NCI-H69 (cell line): ENCODE measurements around the gene PLCL2.

Experiments used
- DNase-seq: peaks from one replicate; lab custom pipeline; 2025; lab: John Stamatoyannopoulos, UW

The PLCL2 gene

DNA sequence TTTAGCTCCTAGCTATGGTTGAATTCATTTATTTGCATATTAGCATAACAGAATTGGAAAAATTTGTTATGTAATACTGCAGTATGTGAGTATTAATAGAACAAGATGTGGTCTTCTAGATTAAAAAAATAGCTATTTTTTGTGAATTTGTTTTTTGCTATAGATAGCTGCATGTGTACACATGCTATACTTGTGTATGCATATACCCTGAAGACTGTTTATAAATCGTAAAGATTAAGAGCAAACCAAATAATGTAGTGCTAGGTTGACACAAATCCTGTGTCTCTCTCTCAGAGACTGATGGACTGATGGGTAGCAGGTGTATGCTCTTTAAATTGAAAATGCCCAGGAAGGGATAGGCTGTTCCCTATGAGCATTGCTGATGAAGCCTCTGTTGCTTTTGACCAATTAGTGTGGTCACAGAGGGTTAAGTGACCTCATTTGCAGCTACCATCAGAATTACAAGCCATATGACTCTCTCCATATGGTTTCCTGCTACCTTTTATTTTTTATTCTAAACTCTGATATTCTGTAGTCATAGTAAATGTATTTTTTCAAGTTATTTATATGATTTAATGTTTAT is 9.0 kb downstream of the PLCL2 start:
- peak; percentile 52 for DNase-seq

DNA sequence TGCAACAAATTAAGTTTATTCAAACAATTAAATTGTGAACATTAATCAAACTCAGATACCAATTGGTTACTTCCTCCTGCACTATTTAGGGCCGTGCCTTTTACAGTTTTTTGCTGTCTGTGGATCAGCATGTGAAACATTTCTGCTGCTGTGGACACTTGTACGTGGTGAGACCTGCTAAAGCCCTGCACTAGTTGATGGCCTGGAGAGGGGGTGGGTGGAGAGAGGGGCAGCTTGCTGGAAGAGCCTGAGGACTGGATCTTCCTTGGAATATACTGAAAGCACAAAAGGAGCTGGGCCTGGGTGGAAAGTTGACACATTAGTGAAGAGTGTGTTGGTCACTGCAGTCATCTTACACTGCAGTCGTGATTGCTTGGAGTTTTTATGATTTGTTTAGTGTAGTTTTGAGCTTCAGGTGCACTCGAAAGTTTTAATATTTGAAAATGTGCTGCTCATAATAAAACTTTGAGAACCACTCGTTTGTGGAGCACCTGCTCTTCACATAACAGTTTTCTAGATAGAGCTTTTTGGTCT is 11.4 kb downstream of the PLCL2 start:
- DNase-seq, result no peak

- DNase-seq, result no peak
Measured at GRCh38 chr3:16896820-16897219, 12.1 kb downstream of the PLCL2 start.

DNA sequence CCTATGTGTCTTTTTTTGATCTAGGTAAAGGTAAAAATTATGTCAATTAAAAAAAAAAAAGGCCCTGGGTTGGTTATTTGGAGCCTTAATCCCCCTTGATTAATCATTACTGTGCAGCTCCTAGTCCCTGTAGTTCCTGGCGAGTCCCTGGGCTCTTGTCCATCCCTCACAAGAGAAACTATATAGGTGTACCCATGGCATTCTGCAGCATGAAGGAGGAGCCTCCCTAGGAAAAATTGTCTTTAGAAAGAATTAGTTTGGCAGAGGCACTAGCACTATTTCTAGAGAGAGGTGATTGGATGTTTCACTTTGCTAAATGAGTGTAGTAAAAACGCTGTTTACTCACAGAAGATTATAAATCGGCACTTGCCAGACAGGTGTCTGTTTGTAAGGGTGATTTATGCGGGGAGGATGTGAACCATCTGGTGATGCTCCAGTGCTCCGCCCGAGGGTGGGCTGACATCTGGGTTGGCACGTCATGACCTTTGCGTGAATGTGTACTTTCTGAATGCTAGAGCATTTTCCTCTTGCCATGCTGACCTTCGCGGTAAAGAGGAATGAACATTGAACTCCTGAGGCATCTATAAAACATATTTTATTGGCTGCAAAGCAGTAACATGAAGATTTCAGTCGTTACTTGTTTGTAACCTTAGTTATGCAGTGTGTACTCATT is 12.6 kb downstream of the PLCL2 start:
- peak; percentile 75 for DNase-seq

- no peak for DNase-seq
Measured at GRCh38 chr3:16898595-16899395, 14.0 kb downstream of the PLCL2 start.

DNA sequence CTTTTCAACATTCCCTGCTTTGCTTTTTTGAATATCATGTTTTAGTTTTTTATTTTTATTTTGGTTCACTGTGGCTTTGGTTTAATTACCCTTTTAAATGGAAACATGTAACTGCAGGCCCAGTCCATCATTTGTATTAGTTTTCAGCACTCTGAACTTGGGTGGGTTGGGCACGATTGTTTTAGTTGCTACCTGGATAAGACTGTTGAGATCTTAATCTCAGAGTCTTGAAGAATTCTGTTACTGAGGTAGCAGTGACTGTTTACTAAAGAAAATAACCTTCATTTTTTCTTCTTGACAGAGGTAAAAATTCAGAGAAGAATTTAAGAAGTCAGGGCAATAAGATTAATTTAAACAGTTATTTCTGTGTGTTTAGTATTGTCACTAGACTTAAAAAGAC is 15.2 kb downstream of the PLCL2 start:
- DNase-seq, result no peak

DNA sequence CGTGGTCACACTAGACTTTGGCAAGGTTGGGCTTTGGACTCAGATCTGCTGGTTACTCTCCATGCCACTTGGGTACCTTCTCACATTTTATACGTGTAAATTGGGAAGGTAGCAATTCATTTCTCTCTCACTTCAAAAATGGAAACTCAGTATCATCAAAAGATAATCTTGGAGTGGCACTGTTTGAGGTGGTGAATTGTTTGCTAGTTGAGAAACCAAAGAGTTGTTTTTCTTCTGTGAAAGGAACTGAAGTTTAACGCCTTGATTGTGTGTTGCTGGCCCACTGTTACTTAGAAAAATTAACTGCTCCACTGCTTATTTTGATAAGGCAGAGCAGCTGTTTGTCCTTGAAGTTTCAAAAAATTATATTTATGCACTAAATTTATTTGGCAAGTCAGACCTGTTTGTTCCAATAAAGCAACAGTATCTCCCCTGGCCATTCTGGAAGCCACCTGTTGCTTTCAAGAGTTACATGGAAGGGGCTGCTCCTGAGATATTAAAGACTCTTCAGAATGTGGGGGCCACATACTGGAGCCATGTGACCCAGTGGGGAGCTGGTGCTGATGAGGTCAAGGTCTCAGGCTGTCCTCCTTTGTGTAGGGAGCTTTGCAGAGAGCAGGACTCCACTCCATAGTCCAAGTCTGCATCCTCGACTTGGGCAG is 16.2 kb downstream of the PLCL2 start:
- DNase-seq, result no peak

DNA sequence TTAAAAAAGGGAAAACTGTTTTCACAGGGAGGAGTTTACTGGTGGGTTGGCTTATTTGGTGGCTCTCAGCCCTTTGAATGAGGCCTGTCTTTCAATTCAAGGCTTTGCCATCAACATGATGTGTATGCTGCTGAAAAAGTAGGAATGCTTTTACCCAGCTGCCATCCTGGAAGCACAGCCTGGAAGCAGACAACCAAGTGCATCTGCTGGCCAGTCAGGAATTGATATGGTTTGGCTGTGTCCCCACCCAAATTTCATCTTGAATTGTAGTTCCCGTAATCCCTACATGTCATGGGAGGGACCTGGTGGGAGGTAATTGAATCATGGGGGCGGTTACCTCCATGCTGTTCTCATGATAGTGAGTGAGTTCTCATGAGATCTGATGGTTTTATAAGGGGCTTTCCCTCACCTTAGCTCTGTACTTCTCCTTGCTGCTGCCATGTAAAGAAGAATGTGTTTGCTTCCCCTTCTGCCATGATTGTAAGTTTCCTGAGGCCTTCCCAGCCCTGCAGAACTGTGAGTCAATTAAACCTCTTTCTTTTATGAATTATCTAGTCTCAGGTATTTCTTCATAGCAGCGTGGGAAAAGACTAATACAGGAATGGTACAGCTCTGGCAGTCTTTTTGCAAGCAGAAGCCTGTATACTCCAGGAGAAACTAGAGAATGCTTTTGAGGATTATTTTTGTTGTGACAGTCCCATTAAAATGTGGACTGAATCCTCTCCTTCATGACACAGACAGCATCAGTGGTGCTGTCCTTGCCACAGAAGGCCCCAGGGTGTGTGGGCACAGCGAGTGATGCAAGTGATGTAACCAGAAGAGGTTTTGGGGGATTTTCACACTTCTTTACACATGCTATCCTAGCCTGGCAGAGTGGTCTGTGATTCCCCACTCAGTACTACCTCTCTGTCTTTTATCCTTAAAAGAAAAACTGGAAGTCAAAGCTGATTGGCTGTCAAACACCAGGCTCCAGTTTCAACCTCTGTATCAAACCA is 20.0 kb downstream of the PLCL2 start:
- no peak for DNase-seq

GRCh38 chr3:16905704-16906103 is 20.9 kb downstream of the PLCL2 start:
- peak; percentile 18 for DNase-seq

GRCh38 chr3:16906682-16907081 is 21.9 kb downstream of the PLCL2 start:
- peak; percentile 52 for DNase-seq

GRCh38 chr3:16907243-16907642 is 22.5 kb downstream of the PLCL2 start:
- peak; percentile 8 for DNase-seq

DNA sequence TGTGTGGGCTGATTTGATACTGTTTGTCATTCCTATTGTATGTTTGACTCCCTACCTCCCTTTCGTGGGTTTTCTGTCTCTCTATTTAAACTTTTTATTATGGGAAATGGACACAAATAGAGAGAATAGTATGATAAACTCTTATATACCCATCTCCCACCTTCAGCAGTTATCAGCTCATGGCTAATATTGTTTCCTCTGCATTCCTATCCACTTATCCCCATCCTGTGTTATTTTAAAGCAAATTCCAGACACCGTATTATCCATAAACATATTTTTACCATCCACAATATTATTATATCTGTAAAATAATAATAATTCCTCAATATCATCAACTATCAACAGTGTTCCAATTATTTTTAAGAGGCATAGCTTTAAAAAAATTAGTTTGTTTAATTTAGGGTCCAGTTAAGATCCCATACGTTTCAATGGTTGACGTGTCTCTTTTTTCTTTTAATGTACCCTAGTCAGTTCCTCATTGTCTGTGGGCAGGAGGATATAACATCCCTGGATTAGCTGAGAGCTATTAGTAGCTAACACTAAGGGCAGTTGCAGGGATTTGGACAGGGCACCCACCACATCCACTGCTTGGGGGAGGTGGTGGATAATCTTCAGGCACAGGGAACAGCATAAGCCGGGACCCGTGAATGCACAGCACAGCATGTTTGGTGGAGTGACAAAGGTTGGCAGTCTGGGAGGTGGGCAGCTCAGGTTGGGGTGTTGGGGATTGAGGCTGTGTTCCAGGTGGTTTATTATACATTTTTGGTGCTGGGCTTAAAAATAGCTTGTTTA is 23.5 kb downstream of the PLCL2 start:
- no peak for DNase-seq

- DNase-seq, result no peak
Measured at GRCh38 chr3:16908896-16909295, 24.1 kb downstream of the PLCL2 start.

GRCh38 chr3:16909802-16910201 is 25.0 kb downstream of the PLCL2 start:
- no peak for DNase-seq

GRCh38 chr3:16910207-16910606 is 25.5 kb downstream of the PLCL2 start:
- DNase-seq, result no peak

DNA sequence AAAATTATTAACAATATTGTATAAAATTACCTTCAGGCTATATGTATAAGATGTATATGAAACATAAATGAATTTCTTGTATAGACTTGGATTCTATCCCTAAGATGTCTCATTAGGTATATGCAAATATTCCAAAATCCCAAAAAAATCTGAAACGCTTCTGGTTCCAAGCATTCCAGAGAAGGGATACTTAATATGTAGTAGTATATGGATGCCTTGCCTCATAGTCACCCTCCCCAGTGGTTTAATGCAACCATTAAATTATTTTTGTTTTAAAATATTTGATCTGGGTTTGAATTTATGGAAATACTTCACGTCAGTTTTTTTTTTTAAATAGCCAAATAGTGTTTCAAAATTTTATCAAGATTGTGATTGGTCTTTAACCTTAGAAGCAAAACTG is 27.2 kb downstream of the PLCL2 start:
- no peak for DNase-seq

GRCh38 chr3:16912400-16913263 is 27.9 kb downstream of the PLCL2 start:
- peak; percentile 10 for DNase-seq

DNA sequence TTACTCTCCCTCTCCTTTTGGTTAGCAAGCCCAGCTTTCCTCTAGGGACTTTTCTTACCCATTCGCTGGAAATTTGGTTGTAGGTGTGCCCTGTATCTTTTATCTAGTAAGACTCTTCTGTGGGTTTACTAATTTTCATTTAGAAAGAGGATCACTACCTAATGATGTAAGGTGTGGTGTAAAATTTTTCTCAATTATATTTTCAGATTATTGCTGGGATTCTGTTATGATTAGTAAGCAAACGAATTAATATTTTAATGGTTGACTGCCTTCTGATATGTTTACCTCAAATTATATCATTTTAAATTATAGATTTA is 28.5 kb downstream of the PLCL2 start:
- DNase-seq, result no peak

DNA sequence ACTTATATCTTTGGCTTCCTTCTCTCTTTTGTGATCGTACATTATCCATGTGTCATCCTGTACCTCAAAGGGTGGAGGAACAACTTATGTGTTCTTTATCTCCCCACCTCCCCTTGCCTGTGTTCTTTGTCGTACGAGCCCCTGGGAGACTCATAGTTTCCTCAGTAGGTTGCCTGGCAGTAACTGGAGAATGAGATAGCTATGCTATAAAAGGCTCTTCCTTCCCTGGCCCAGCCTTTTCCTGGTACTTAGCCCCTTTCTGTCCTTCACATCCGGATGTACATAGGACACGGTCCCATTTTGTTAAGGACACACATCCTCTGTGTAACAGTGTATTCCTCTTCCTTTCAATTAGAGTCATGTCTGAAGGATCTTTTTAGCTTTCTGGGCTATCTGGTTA is 32.1 kb downstream of the PLCL2 start:
- no peak for DNase-seq
